HG02623 (cell line): Measurements from ENCODE around the gene SFMBT1.

Experiments
- ATAC-seq: cut with Tn5 transposase; IDR thresholded peaks from one replicate; pipeline ENCODE4 v1.9.1; 2021; ENCODE audit warnings: moderate library complexity; ENCODE audit not compliant: unreplicated experiment

The SFMBT1 gene

GRCh38 chr3:52890735-52891134 is 155.1 kb downstream of the SFMBT1 start:
- no peak for ATAC-seq

- no peak for ATAC-seq
These were observed 156.0 kb downstream of the SFMBT1 start for GRCh38 chr3:52889901-52890300.

- ATAC-seq = no peak
These were observed 158.7 kb downstream of the SFMBT1 start for GRCh38 chr3:52887166-52887565.

GRCh38 chr3:52886049-52886730 is 159.7 kb downstream of the SFMBT1 start:
- ATAC-seq = no peak

- no peak for ATAC-seq
These were observed 163.5 kb downstream of the SFMBT1 start for GRCh38 chr3:52882377-52882776.

- no peak for ATAC-seq
These were observed 164.0 kb downstream of the SFMBT1 start for GRCh38 chr3:52881871-52882270.

- ATAC-seq = peak; percentile 45
These were observed 165.4 kb downstream of the SFMBT1 start for GRCh38 chr3:52880474-52880873.

- peak; percentile 28 for ATAC-seq
These were observed 165.8 kb downstream of the SFMBT1 start for GRCh38 chr3:52880047-52880446.

GRCh38 chr3:52879581-52879980 is 166.3 kb downstream of the SFMBT1 start:
- ATAC-seq = no peak

GRCh38 chr3:52879090-52879489 is 166.8 kb downstream of the SFMBT1 start:
- ATAC-seq = no peak

- ATAC-seq = no peak
These were observed 168.8 kb downstream of the SFMBT1 start for GRCh38 chr3:52877085-52877484.

- no peak for ATAC-seq
These were observed 170.8 kb downstream of the SFMBT1 start for GRCh38 chr3:52874864-52875587.

GRCh38 chr3:52874160-52874701 is 171.6 kb downstream of the SFMBT1 start:
- no peak for ATAC-seq

- no peak for ATAC-seq
These were observed 172.3 kb downstream of the SFMBT1 start for GRCh38 chr3:52873433-52874159.

GRCh38 chr3:52872245-52872644 is 173.6 kb downstream of the SFMBT1 start:
- ATAC-seq = no peak

GRCh38 chr3:52871761-52872160 is 174.1 kb downstream of the SFMBT1 start:
- ATAC-seq = no peak

GRCh38 chr3:52870471-52870870 is 175.4 kb downstream of the SFMBT1 start:
- ATAC-seq = no peak

- ATAC-seq = no peak
These were observed 179.4 kb downstream of the SFMBT1 start for GRCh38 chr3:52866427-52866826.

GRCh38 chr3:52865994-52866393 is 179.9 kb downstream of the SFMBT1 start:
- no peak for ATAC-seq

GRCh38 chr3:52860424-52860768 is 185.5 kb downstream of the SFMBT1 start:
- ATAC-seq = no peak

- ATAC-seq = no peak
These were observed 186.0 kb downstream of the SFMBT1 start for GRCh38 chr3:52859686-52860423.
